ENCODE results near the gene SPRR1B.
"Not testable (repeated sequence)": the region's sequence is repeated elsewhere in the genome, so short reads cannot be mapped to it uniquely, and the experiment has no call there.

The SPRR1B gene

GRCh38 chr1:153030895-153031294 is at the start of gene SPRR1B:
TSS of gene SPRR1B (plus strand) at chr1:153031203. CDS start at chr1:153032346, 1,143 bp downstream.
- DNase-seq: no peak

- DNase-seq: no peak
Measured at GRCh38 chr1:152982076-152982475, 48.9 kb upstream of the SPRR1B start.

- no peak for DNase-seq
Measured at GRCh38 chr1:152983234-152983633, 47.8 kb upstream of the SPRR1B start.

- no peak for DNase-seq
Measured at GRCh38 chr1:152983743-152984142, 47.3 kb upstream of the SPRR1B start, which contains the start of gene SPRR1A. TSS of gene SPRR1A (plus strand) at chr1:152984081. CDS start at chr1:152985231, 1,150 bp downstream.

GRCh38 chr1:152986578-152986977 is 44.4 kb upstream of the SPRR1B start:
- no peak for DNase-seq

- no peak for DNase-seq
Measured at GRCh38 chr1:152993186-152993585, 37.8 kb upstream of the SPRR1B start.

- DNase-seq: no peak
Measured at GRCh38 chr1:152995842-152996241, 35.2 kb upstream of the SPRR1B start.

GRCh38 chr1:152996633-152997400 is 34.2 kb upstream of the SPRR1B start:
- DNase-seq: no peak

GRCh38 chr1:152997901-152998300 is 33.1 kb upstream of the SPRR1B start:
- DNase-seq: no peak

- no peak for DNase-seq
Measured at GRCh38 chr1:152998476-152998875, 32.5 kb upstream of the SPRR1B start.

- no peak for DNase-seq
Measured at GRCh38 chr1:152999818-153000217, 31.2 kb upstream of the SPRR1B start.

- DNase-seq: no peak
Measured at GRCh38 chr1:153000294-153000693, 30.7 kb upstream of the SPRR1B start.

GRCh38 chr1:153001382-153001781 is 29.6 kb upstream of the SPRR1B start, which contains the start of gene SPRR3:
TSS of gene SPRR3 (plus strand) at chr1:153001749. CDS start at chr1:153003021, 1,272 bp downstream.
- no peak for DNase-seq

- DNase-seq: not testable (repeated sequence)
Measured at GRCh38 chr1:153011235-153011758, 19.7 kb upstream of the SPRR1B start.

GRCh38 chr1:153021829-153022228 is 9.2 kb upstream of the SPRR1B start:
- DNase-seq: not testable (repeated sequence)

- DNase-seq: not testable (repeated sequence)
Measured at GRCh38 chr1:153022340-153022739, 8.7 kb upstream of the SPRR1B start.

- DNase-seq: no peak
Measured at GRCh38 chr1:153023109-153023508, 7.9 kb upstream of the SPRR1B start.

GRCh38 chr1:153024413-153024812 is 6.6 kb upstream of the SPRR1B start:
- DNase-seq: no peak

GRCh38 chr1:153025797-153026196 is 5.2 kb upstream of the SPRR1B start:
- no peak for DNase-seq

GRCh38 chr1:153028766-153029165 is 2.2 kb upstream of the SPRR1B start:
- DNase-seq: no peak

GRCh38 chr1:153032073-153032472 is 1.1 kb downstream of the SPRR1B start:
- no peak for DNase-seq

- DNase-seq: peak in 1 of 2 experiments; percentile 18
Measured at GRCh38 chr1:153032677-153033308, 1.8 kb downstream of the SPRR1B start.

GRCh38 chr1:153035211-153035610 is 4.2 kb downstream of the SPRR1B start:
- DNase-seq: no peak

Data from NCI-H526 (cell line).